GM23338 (cell line): ENCODE data around the gene FGF10. TPM values are rescaled to one million over a fixed set of nuclear protein-coding genes. Genes with fewer than 3 reads are reported as not detected.

Source experiments
- ATAC-seq: fragments of 200-7000 bp; cut with Tn5 transposase; 3 replicates; pipeline ENCODE4 v1.9.1; 2020
- DNase-seq: peaks from one replicate; pipeline ENCODE4 v3.0.0-alpha.2; 2015; ENCODE audit warnings: low spot score
- H2AFZ ChIP-seq: fragments of 200-600 bp; sonication (generic); 2 replicates; pipeline ENCODE4 v1.8.0; 2016; ENCODE audit warnings: antibody characterized with exemption, mild to moderate bottlenecking, moderate library complexity
- H3F3A ChIP-seq: fragments of 200-600 bp; sonication (generic); replicated peaks from 2 replicates; pipeline ENCODE4 v1.8.0; 2017; ENCODE audit warnings: antibody characterized with exemption, mixed run types, low read depth
- H3K27ac ChIP-seq: fragments of 200-600 bp; sonication (generic); 2 replicates; pipeline ENCODE4 v1.6.1; 2016; ENCODE audit warnings: low read depth
- H3K27me3 ChIP-seq: fragments of 200-600 bp; sonication (generic); 2 replicates; pipeline ENCODE4 v1.8.0; 2016; ENCODE audit warnings: mild to moderate bottlenecking, mixed run types, moderate library complexity; ENCODE audit not compliant: insufficient read depth
- H3K36me3 ChIP-seq: fragments of 200-600 bp; sonication (generic); 2 replicates; pipeline ENCODE4 v1.8.0; 2016; ENCODE audit warnings: mild to moderate bottlenecking; ENCODE audit not compliant: insufficient read depth
- H3K4me1 ChIP-seq: fragments of 200-600 bp; sonication (generic); 2 replicates; pipeline ENCODE4 v1.8.0; 2016; ENCODE audit warnings: mild to moderate bottlenecking, moderate library complexity; ENCODE audit not compliant: insufficient read depth
- H3K4me2 ChIP-seq: fragments of 200-600 bp; sonication (generic); 2 replicates; pipeline ENCODE4 v1.7.1; 2017; ENCODE audit warnings: mixed run types
- H3K4me3 ChIP-seq: fragments of 200-600 bp; sonication (generic); 2 replicates; pipeline ENCODE4 v1.6.1; 2016; ENCODE audit warnings: mixed run types
- H3K79me2 ChIP-seq: fragments of 200-600 bp; sonication (generic); replicated peaks from 2 replicates; pipeline ENCODE4 v1.8.0; 2017; ENCODE audit warnings: mild to moderate bottlenecking; ENCODE audit not compliant: insufficient read depth
- H3K9me2 ChIP-seq: fragments of 200-600 bp; sonication (generic); 2 replicates; pipeline ENCODE4 v1.8.0; 2017; ENCODE audit not compliant: insufficient read depth
- H4K20me1 ChIP-seq: fragments of 200-600 bp; sonication (generic); replicated peaks from 2 replicates; pipeline ENCODE4 v1.8.0; 2017; ENCODE audit warnings: mild to moderate bottlenecking; ENCODE audit not compliant: insufficient read depth
- H3K27ac Mint-ChIP-seq: 2 replicates; pipeline ENCODE4 v1.8.0; 2020; ENCODE audit warnings: inconsistent platforms, mild to moderate bottlenecking, moderate library complexity, mixed read lengths
- H3K27me3 Mint-ChIP-seq: 3 replicates; pipeline ENCODE4 v1.8.0; 2022; ENCODE audit warnings: low read depth, mild to moderate bottlenecking, moderate library complexity, mixed read lengths, inconsistent platforms; ENCODE audit not compliant: insufficient read depth, poor library complexity
- H3K36me3 Mint-ChIP-seq: 3 replicates; pipeline ENCODE4 v1.8.0; 2021; ENCODE audit warnings: low read depth, mild to moderate bottlenecking, inconsistent platforms, moderate library complexity, mixed read lengths
- H3K4me1 Mint-ChIP-seq: 3 replicates; pipeline ENCODE4 v1.8.0; 2020; ENCODE audit warnings: mild to moderate bottlenecking, inconsistent platforms, mixed read lengths
- H3K4me3 Mint-ChIP-seq: 3 replicates; pipeline ENCODE4 v1.8.0; 2021; ENCODE audit warnings: moderate library complexity, mild to moderate bottlenecking, inconsistent platforms, mixed read lengths
- H3K9me3 Mint-ChIP-seq: 3 replicates; pipeline ENCODE4 v1.8.0; 2020; ENCODE audit warnings: moderate library complexity, mild to moderate bottlenecking, inconsistent platforms, mixed read lengths
- CREB1 ChIP-seq: fragments of 250-450 bp; sonication (Bioruptor Pico); IDR thresholded peaks from 2 replicates; pipeline ENCODE4 v1.5.0; 2020; ENCODE audit warnings: low read depth, mild to moderate bottlenecking, moderate library complexity
- ETS1 ChIP-seq: IDR thresholded peaks from 2 replicates; pipeline ENCODE4 v1.6.1; 2016; ENCODE audit warnings: antibody characterized with exemption
- EZH2phosphoT487 ChIP-seq: fragments of 200-600 bp; sonication (generic); IDR thresholded peaks from one replicate; pipeline ENCODE4 v1.8.1; 2018; ENCODE audit warnings: antibody characterized with exemption; ENCODE audit not compliant: unreplicated experiment
- JUNB ChIP-seq: IDR thresholded peaks from one replicate; pipeline ENCODE4 v1.6.1; 2016; ENCODE audit warnings: antibody characterized with exemption; ENCODE audit not compliant: unreplicated experiment
- NANOG ChIP-seq: IDR thresholded peaks from 2 replicates; pipeline ENCODE4 v1.6.1; 2016; ENCODE audit warnings: antibody characterized with exemption, borderline replicate concordance
- POLR2AphosphoS5 ChIP-seq: IDR thresholded peaks from 2 replicates; pipeline ENCODE4 v1.6.1; 2016; ENCODE audit warnings: antibody characterized with exemption, low read depth
- REST ChIP-seq: IDR thresholded peaks from one replicate; pipeline ENCODE4 v1.6.1; 2018; ENCODE audit warnings: antibody characterized with exemption; ENCODE audit not compliant: unreplicated experiment
- STAT1 ChIP-seq: IDR thresholded peaks from one replicate; pipeline ENCODE4 v1.6.1; 2016; ENCODE audit warnings: antibody characterized with exemption; ENCODE audit not compliant: unreplicated experiment
- ZNF114 ChIP-seq: fragments of 250-450 bp; sonication (Bioruptor Pico); IDR thresholded peaks from 2 replicates; pipeline ENCODE4 v1.5.0; 2020; ENCODE audit warnings: mild to moderate bottlenecking, moderate library complexity
- ZNF331 ChIP-seq: fragments of 250-450 bp; sonication (Bioruptor Pico); IDR thresholded peaks from 2 replicates; pipeline ENCODE4 v1.5.0; 2020; ENCODE audit warnings: low read depth, mild to moderate bottlenecking, moderate library complexity
- polyA plus RNA-seq: library from polyadenylated mRNA; unstranded; fragments of >200 nt; fragmentation: Nextera tagmentation; extraction: Ambion mirVana; gene quantifications from 2 replicates; pipeline ENCODE4 v1.2.1, GENCODE V29; 2016
- total RNA-seq: library from RNA; depleted of rRNA; stranded (reverse); fragments of >200 nt; shearing (Covaris generic); gene quantifications from 2 replicates; pipeline ENCODE4 v1.2.3, GENCODE V29; 2014
- TF ChIP-seq, protein P1 (sequence below): fragments of 250-450 bp; sonication (Bioruptor Pico); IDR thresholded peaks from 2 replicates; pipeline ENCODE4 v1.5.0; 2020; ENCODE audit warnings: mild to moderate bottlenecking, moderate library complexity

FGF10 gene
- total and polyA plus RNA-seq, 2 experiments from 2014 or later = 0.24 to 0.50 TPM

GRCh38 chr5:44260793-44261192 is 128.4 kb downstream of the FGF10 start (continued):
- TF ChIP-seq NANOG = no peak
- no peak for TF ChIP-seq EZH2phosphoT487
- no peak for TF ChIP-seq ZNF331 (CRISPR knock-in tag)
- TF ChIP-seq REST = no peak
- no peak for TF ChIP-seq ETS1
- TF ChIP-seq POLR2AphosphoS5 = no peak

GRCh38 chr5:44257653-44258365 is 131.4 kb downstream of the FGF10 start:
- Mint-ChIP-seq H3K4me3 (no peak overlapping the region), H3K9me3 (no peaks in the 10 kb centered on the region), H3K4me1 (peaks cover 7% of the 10 kb centered on the region; the same call in 2 of the 3 replicates), H3K27ac (no peak overlapping the region), H3K27me3 (no peaks in the 10 kb centered on the region), H3K36me3 (no peaks in the 10 kb centered on the region)
- H3F3A ChIP-seq = no peaks in the 10 kb centered on the region
- H3K4me2 ChIP-seq = no peak overlapping the region
- ATAC-seq (no peak), DNase-seq (no peak)
- H3K36me3 ChIP-seq = no peaks in the 10 kb centered on the region
- no peaks in the 10 kb centered on the region for H3K4me1 ChIP-seq
- H3K9me2 ChIP-seq = no peaks in the 10 kb centered on the region
- H3K4me3 ChIP-seq = no peak overlapping the region
- no peaks in the 10 kb centered on the region for H3K79me2 ChIP-seq
- no peaks in the 10 kb centered on the region for H4K20me1 ChIP-seq
- no peak overlapping the region for H3K27ac ChIP-seq
- H2AFZ ChIP-seq = peak overlapping the region; percentile 63; the same call in 1 of the 2 replicates
- H3K27me3 ChIP-seq = no peaks in the 10 kb centered on the region
- no peak for TF ChIP-seq ZNF114
- TF ChIP-seq ZNF331 (CRISPR knock-in tag) = no peak
- TF ChIP-seq ETS1 = no peak
- no peak for TF ChIP-seq JUNB
- TF ChIP-seq NANOG = no peak
- no peak for TF ChIP-seq EZH2phosphoT487
- TF ChIP-seq, protein P1, sequence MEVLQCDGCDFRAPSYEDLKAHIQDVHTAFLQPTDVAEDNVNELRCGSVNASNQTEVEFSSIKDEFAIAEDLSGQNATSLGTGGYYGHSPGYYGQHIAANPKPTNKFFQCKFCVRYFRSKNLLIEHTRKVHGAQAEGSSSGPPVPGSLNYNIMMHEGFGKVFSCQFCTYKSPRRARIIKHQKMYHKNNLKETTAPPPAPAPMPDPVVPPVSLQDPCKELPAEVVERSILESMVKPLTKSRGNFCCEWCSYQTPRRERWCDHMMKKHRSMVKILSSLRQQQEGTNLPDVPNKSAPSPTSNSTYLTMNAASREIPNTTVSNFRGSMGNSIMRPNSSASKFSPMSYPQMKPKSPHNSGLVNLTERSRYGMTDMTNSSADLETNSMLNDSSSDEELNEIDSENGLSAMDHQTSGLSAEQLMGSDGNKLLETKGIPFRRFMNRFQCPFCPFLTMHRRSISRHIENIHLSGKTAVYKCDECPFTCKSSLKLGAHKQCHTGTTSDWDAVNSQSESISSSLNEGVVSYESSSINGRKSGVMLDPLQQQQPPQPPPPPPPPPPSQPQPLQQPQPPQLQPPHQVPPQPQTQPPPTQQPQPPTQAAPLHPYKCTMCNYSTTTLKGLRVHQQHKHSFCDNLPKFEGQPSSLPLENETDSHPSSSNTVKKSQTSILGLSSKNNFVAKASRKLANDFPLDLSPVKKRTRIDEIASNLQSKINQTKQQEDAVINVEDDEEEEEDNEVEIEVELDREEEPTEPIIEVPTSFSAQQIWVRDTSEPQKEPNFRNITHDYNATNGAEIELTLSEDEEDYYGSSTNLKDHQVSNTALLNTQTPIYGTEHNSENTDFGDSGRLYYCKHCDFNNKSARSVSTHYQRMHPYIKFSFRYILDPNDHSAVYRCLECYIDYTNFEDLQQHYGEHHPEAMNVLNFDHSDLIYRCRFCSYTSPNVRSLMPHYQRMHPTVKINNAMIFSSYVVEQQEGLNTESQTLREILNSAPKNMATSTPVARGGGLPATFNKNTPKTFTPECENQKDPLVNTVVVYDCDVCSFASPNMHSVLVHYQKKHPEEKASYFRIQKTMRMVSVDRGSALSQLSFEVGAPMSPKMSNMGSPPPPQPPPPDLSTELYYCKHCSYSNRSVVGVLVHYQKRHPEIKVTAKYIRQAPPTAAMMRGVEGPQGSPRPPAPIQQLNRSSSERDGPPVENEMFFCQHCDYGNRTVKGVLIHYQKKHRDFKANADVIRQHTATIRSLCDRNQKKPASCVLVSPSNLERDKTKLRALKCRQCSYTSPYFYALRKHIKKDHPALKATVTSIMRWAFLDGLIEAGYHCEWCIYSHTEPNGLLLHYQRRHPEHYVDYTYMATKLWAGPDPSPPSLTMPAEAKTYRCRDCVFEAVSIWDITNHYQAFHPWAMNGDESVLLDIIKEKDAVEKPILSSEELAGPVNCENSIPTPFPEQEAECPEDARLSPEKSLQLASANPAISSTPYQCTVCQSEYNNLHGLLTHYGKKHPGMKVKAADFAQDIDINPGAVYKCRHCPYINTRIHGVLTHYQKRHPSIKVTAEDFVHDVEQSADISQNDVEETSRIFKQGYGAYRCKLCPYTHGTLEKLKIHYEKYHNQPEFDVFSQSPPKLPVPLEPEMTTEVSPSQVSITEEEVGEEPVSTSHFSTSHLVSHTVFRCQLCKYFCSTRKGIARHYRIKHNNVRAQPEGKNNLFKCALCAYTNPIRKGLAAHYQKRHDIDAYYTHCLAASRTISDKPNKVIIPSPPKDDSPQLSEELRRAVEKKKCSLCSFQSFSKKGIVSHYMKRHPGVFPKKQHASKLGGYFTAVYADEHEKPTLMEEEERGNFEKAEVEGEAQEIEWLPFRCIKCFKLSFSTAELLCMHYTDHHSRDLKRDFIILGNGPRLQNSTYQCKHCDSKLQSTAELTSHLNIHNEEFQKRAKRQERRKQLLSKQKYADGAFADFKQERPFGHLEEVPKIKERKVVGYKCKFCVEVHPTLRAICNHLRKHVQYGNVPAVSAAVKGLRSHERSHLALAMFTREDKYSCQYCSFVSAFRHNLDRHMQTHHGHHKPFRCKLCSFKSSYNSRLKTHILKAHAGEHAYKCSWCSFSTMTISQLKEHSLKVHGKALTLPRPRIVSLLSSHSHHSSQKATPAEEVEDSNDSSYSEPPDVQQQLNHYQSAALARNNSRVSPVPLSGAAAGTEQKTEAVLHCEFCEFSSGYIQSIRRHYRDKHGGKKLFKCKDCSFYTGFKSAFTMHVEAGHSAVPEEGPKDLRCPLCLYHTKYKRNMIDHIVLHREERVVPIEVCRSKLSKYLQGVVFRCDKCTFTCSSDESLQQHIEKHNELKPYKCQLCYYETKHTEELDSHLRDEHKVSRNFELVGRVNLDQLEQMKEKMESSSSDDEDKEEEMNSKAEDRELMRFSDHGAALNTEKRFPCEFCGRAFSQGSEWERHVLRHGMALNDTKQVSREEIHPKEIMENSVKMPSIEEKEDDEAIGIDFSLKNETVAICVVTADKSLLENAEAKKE (CRISPR knock-in tag) = no peak
- TF ChIP-seq CREB1 (CRISPR knock-in tag) = no peak
- TF ChIP-seq STAT1 = no peak
